GM12864 (cell line): Measurements from ENCODE around the gene PRKCD.

Experiments used
- DNase-seq: peaks from one replicate; pipeline ENCODE4 v3.0.0-alpha.2; 2011; ENCODE audit warnings: low read depth
- H3K4me3 ChIP-seq: 2 replicates; pipeline ENCODE4 v1.5.1; 2011; ENCODE audit warnings: mild to moderate bottlenecking, low read depth, low read length, control low read depth
- CTCF ChIP-seq: IDR thresholded peaks from 2 replicates; pipeline ENCODE4 v1.5.1; 2011; ENCODE audit warnings: low read depth, mild to moderate bottlenecking, moderate library complexity, low read length, control low read depth, inconsistent platforms; ENCODE audit errors: missing control alignments

PRKCD gene

GRCh38 chr3:53151465-53151864 is 9.5 kb upstream of the PRKCD start:
- DNase-seq: no peak

GRCh38 chr3:53151870-53152660 is 8.9 kb upstream of the PRKCD start:
- no peak for TF ChIP-seq CTCF

More at GRCh38 chr3:53151465-53151864, 9.5 kb upstream of the PRKCD start:
- H3K4me3 ChIP-seq: no peak overlapping the region
- TF ChIP-seq CTCF: no peak

GRCh38 chr3:53153264-53153823 is 7.7 kb upstream of the PRKCD start:
- DNase-seq: no peak
- TF ChIP-seq CTCF: no peak
- H3K4me3 ChIP-seq: no peak overlapping the region

More at GRCh38 chr3:53151870-53152660, 8.9 kb upstream of the PRKCD start:
- no peak overlapping the region for H3K4me3 ChIP-seq
- DNase-seq: no peak

- no peak for DNase-seq
Measured at GRCh38 chr3:53153980-53154379, 7.0 kb upstream of the PRKCD start.

GRCh38 chr3:53154881-53155285 is 6.1 kb upstream of the PRKCD start:
- TF ChIP-seq CTCF: no peak

More at GRCh38 chr3:53153980-53154379, 7.0 kb upstream of the PRKCD start:
- no peak for TF ChIP-seq CTCF
- H3K4me3 ChIP-seq: no peak overlapping the region

DNA sequence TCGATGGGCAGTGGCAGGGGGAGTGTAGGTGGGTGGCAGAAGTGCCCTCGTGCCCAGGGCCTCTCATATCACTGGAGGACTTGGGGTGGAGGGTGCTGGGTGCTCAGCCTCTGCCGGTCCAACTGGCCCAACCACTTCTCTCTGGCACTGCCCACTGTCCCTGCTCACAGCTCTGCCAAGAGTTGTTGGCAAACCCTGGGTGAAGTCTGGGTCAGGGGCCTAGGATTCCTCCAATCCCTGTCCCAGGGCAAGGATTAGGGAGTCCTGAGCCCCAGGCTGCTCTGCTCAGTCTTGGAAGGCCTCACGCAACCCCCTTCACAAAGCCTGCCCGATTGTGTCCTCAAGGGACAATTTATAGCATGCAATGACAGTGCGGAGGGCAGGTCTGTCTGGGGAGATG is 5.2 kb upstream of the PRKCD start:
- TF ChIP-seq CTCF: no peak
- DNase-seq: no peak
- H3K4me3 ChIP-seq: no peak overlapping the region

More at GRCh38 chr3:53154881-53155285, 6.1 kb upstream of the PRKCD start:
- no peak overlapping the region for H3K4me3 ChIP-seq
- DNase-seq: no peak
